ENCODE measurements around the gene MACF1.
"Not testable (repeated sequence)": the region's sequence is repeated elsewhere in the genome, so short reads cannot be mapped to it uniquely, and the experiment has no call there.

MACF1 gene, protein sequence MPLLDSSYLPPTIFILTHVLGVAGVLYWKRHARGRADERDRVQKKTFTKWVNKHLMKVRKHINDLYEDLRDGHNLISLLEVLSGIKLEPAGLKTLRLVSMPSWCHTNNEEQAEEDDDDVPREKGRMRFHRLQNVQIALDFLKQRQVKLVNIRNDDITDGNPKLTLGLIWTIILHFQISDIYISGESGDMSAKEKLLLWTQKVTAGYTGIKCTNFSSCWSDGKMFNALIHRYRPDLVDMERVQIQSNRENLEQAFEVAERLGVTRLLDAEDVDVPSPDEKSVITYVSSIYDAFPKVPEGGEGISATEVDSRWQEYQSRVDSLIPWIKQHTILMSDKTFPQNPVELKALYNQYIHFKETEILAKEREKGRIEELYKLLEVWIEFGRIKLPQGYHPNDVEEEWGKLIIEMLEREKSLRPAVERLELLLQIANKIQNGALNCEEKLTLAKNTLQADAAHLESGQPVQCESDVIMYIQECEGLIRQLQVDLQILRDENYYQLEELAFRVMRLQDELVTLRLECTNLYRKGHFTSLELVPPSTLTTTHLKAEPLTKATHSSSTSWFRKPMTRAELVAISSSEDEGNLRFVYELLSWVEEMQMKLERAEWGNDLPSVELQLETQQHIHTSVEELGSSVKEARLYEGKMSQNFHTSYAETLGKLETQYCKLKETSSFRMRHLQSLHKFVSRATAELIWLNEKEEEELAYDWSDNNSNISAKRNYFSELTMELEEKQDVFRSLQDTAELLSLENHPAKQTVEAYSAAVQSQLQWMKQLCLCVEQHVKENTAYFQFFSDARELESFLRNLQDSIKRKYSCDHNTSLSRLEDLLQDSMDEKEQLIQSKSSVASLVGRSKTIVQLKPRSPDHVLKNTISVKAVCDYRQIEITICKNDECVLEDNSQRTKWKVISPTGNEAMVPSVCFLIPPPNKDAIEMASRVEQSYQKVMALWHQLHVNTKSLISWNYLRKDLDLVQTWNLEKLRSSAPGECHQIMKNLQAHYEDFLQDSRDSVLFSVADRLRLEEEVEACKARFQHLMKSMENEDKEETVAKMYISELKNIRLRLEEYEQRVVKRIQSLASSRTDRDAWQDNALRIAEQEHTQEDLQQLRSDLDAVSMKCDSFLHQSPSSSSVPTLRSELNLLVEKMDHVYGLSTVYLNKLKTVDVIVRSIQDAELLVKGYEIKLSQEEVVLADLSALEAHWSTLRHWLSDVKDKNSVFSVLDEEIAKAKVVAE (N-terminal part only)

DNA sequence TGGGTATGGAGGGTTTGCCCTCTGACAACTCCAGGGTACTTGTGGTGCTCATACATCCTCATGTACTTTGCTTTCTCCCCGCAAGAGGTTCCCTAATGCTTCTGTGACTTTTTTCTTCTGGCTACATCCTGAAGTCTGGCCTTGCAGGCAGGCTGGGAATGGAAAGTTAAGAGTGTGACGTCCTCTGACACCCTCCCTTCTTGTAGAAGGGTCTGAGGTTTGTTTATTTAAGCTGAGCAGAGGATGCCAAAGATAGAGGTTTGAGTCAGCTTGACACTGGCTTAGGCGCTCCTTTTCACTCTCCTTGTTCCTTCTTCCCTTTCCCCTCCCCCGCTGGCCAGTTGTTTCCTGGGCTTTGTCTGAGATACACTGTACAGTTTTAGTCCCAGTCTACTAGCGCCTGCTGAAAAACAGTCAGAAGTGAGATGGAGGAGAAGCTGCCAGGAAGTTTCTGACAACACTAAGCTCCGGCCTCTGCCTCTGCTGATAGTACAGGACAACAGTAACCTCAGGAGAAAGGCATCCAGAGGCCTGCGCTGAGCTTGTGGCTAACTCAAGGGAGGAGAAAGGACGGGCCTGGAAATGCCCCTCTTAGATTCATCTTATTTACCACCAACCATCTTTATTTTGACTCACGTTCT lies at the start of gene MACF1:
Gene MACF1 (plus strand): TSS at position 255 of the 641 bp plus-strand sequence. CDS start 328 bp downstream, at position 583.
- peak; percentile 55 to 66 for DNase-seq

DNA sequence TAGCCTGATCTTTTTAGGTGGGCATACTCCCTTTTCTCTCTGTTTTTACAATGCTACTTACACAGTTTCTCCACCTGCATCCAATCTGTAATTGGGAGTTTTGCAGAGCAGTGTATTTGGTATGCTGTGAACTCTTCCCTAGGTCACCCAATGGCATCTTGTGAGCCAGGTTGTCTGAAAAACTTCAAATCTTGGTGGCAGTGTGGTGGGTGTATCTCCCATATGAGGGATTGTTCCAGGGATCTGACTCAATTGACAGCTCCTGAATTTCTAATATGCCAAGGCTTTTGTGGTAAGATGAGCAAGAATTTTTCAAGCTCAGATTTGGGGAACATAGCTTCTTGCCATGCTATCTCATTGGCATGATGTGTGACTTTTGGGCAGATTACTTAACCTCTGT lies 47.2 kb upstream of the MACF1 start:
- no peak for DNase-seq

DNA sequence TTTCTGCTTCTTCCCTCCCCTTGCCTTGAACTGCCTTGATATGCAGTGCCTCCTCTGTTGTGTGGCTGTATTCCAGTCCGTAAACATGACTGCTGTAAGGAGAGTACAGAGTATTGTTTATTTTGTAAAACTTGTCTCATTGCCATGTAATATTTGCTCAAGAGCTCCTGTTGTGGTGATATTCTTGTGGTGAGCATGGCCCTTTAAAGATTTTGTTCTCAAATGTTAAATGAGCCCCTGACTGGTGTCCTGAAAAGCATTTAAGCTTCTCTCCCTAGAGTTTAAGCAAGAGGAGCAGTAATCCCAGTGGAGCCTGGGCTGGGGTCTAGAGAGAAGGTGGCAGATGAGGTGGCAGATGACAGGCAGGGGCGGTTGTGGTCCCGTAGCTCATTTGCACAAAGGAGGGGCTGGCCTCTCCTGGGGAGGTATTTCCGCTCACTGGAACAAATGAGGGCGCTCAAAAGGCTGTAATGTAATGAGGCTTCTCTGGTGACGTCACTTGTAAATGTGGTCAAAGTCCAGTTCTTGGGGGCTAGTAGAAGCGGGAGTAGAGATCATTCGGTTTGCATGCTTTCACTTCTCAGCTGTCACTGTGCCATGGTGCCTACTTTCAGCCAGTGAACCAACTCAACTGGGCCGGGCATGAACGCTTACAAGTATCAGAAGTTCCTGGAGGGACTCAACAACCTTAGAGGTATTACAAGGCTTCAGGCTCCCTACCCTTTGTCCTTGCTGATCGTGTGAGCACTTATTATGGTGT lies 46.0 kb upstream of the MACF1 start:
- DNase-seq = no peak

DNA sequence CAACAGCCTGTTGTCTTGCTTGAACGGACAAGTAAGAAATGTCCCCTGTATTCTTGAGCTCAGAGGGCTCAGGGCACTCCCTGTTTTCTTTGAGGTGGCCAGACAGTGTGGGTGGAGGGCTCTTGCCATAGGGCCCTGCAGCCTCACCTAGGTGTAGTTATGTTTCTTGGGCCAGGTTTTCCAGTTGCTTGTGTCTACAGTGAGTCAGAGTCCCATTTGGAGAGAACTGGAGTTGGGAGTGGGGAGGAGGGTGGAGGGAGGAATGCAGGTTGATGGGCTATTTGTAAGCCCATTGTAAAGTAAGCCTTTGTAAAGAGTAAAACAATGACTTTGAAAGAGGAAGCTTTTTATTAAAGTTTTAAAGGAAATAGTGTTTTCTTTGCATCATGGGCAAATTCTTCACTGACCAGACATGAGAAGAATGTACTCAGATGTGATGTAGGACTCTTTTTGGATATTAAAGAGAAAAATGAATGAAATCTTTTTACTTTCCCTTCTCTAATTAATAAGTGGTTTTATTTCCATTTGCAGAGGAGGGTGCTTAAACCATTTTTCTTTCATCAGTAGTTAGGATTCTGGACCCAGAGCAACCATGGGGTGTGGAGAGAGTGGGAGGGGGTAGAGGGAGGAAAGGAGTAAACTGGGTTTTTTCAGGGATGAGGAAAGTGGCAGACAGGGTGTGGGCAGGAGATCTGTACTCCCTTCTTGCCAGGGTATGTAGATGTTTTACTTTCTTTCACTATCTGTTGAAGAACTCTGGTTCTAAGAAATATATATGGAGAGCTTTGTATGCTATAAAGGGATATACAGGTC lies 45.1 kb upstream of the MACF1 start:
- no peak for DNase-seq

DNA sequence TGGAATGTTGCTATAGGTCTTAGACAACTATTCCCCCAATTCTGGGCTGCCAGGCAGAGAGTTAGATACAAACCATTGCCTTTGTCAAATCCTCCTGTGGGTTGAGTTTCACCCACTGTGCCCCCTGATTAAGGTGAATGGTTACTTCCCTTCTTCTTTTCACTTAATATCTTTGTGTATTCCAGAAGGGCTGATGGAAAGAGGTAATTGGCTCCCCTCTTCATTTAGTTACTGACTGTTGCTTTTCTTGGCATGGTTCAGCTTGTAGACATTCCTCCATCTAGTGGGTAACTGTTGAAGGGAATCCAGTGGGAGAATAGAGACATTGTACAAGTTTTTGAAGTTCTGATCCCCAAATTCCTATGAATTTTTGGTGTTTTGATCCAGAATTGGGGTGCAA lies 43.8 kb upstream of the MACF1 start:
- no peak for DNase-seq

DNA sequence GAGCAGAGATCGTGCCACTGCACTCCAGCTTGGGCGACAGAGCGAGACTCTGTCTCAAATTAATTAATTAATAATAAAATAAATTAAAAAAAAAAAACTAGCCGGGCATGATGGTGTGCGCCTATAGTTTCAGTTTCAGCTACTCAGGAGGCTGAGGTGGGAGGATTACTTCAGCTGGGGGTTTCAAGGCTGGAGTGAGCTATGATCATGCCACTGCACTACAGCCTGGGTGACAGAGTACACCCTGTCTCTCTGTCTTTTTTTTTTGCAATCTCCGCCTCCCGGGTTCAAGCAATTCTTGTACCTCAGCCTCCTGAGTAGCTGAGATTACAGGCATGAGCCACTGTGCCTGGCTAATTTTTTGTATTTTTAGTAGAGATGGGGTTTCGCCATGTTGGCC lies 42.7 kb upstream of the MACF1 start:
- DNase-seq = not testable (repeated sequence)

DNA sequence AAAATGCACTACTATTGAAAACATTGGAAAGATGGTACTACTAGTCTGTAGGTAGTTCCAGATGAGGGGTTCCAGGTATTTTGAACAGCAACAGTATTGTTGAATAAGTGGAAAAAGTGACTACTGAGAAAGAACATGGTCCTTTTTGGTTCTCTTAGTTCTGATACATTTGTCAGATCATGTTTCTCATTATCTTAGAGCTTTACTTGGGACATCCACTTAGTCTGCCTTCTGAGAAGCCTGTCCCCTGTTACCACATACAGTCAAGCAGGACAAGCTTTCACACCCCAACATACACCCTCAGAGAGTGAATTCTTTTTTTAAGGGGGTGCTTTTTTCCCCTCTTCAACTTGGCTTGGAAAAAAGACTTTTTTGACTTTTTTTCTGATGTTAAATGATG lies 41.0 kb upstream of the MACF1 start:
- DNase-seq = no peak

DNA sequence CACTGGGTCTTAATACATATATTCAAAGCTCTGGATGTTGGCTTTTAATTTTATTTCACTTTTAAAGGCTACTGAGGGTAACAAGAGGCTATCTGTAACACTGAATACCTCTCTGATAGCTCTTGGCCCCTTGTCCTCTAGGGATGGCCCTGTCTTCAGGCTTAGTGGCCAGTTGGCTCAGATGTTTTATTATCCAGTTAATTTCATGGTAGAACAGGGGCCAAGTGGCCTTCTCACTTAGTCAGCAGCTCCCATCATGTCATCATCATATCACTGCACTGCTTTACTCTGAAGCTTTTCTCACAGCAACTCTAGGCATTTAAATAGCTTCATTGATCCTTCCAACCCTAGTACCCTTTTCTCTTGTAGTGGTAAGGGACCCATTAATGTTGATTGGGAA lies 40.2 kb upstream of the MACF1 start:
- no peak for DNase-seq

DNA sequence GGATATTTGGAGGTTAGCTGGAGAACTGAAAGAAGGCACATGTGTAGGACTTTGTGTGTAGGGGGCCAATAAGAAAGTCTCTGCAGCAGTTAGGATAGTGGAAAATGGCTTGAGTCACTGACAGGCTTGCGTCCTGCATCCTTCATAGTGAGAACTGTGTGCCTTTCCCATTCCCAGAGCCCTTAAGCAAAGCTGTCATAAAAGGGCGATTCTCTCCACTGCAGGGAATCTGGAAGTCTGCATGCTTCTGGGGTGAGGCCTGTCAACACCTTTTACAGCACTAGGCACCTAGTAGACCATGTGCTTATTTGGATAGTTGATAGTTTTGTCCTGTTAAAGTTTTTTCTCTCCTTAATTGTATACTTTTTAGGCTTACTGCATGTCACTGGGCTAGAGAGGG lies 39.4 kb upstream of the MACF1 start:
- no peak for DNase-seq

DNA sequence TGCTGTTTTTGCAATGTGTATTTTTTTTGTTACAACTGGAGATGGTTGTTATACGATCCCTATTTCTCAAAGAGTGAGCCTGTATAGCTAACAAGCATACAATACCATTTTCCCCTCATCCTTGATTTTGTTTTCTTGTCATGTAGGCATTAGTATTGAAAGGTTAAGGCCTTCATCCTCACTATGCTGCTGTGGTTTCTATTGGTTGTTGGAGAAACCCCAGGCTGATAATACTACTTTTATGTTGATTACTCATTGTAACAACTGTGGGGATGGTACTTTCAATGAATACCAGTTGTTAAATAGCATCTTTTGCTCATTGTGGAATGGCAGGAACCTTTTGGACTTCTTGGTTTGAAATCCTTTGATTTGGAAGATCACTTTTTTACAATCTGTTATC lies 39.0 kb upstream of the MACF1 start:
- DNase-seq = no peak

DNA sequence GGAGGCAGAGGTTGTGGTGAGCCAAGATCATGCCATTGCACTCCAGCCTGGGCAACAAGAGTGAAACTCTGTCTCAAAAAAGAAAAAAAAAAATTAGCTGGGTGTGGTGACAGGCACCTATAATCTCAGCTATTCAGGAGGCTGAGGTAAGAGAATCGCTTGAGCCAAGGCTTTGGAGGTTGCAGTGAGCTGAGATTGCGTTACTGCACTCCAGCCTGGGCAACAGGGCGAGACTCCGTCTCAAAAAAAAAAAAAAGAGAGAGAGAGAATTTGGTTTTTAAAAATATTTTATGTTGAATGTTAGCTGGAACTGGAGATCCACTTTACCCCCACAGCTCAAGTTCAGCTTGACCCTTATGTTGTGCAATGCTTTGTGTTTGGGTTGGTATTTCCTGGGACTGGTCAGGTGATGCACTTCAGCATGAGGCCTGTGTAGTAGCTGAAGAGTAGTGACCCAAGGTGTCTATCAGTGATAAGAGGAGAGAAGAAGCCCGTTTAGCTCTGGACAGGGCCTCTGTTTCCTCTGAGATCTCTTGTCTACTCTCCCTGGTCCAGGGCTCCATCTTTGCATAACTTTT lies 36.8 kb upstream of the MACF1 start:
- no peak for DNase-seq

DNA sequence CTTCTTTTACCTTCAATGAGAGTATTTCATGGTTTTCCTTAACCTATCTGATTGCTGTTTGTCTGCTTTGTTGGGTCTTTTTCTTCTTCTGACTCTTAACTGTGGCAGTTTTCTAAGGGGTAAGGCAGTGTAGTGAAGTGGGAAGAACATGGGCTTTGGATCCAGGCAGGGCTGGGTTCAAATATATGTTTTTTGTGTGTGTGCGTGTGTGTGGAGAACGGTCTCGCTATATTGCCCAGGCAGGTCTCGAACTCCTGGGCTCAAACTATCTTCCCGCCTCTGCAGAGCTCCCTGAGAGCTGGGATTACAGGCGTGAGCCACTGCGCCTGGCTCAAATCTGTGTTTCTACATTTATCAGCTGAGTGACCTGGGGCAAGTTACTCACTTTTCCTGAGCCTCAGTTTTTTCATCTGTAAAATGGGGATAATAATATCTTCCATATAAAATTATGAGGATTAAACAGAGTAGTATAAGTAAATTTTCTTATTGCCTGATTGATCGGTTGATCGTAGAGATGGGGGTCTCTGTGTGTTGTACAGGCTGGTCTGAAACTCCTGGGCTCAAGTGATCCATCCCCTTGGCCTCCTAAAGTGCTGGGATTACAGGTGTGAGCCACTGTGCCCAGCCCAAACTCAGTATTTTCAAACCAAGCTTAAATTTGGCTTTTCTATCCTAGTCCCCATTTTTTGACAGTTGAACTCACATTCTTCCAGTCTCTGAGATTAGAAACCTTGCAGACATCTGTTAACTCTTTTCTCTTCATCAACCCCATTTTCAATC lies 36.0 kb upstream of the MACF1 start:
- DNase-seq = no peak

DNA sequence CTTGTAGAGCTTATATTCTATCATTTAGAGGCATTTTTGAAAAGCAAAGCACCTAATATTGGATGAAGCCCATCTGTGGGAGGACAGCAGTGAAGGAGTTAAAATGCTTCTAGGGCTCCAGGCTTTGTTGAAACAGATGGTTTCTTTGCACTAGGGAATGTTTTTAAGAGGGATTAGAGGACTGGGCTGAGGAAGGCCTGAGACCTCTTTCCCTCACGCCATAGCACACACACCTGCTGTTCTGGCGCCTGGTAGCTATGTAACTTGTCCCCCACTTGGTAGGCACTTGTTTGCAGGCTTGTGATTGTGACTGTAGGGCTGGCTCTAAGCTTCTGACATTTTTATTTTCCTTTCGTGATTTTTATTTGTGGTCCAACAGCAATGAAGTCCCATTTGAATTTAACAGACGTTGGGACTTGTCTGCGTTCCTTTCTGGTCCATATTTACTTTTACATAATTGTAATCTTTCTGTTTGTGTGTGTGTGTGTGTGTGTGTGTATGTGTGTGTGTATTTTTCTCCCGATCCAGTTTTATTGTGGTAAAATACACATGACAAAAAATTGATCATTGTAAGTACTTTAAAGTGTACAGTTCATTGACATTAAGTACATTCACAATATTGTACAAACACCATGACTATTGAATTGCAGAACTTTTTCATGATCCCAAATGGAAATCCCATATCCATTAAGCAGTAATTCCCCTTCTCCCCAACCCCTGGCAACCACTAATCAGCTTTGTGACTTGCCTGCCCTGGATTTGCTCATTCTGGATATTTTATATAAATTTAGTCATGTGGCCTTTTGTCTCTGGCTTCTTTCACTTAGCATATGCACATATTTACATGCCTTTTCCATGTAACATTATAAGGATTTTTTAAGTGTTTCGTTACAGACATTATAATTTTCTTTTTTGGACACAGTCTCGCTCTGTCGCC lies 33.5 kb upstream of the MACF1 start:
- DNase-seq = no peak

DNA sequence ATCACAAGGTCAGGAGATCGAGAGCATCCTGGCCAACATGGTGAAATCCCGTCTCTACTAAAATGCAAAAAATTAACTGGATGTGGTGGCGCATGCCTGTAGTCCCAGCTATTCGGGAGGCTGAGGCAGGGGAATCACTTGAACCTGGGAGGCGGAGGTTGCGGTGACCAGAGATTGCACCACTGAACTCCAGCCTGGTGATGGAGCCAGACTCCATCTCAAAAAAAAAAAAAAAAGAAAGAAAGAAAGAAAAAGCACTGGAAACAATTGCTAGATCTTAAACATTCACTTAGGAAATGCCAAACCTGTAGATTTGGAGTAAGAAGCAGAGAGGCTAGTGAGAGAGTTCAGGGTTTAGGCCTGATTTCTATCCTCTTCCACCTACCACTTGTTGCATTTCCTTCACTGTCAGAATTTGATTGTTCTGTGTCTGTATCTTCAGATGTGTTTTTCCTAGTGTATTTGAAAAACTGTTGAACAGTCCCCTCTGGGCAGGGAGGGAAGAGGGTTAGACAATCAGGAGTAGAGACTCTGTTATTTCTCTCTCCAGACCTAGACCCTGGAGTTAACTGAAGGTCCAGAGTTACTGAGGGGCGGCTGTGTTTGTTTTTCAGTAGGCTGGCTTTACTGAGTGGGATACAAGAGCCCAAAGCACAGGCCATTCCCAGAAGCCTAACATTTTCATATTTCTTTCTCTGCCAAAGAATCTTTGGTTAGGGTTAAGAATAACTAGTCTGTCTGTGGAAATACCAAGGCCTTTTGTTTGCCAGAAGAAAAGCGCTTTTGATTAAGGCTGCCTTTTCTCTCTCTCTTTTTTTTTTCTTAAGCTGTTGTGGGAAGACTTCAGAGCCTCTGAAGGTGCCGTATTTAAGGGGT lies 31.1 kb upstream of the MACF1 start:
- no peak for DNase-seq

DNA sequence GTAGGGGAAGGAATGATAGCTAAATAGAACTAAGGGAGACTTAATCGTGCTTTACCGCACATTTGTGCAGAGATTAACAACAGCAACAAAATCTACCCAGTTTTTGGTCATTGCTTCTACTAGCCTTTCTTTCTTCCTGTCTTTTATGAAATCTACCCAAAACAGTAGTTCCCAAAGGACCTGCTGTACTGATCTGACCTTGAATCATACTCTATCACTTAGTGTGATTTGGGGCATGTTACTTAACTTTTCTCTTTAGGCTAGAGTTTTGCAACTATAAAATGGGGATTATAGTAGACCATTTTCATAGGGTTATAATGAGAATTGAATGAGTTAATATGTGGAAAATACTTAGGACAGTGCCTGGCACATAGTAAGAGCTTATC lies 30.5 kb upstream of the MACF1 start:
- DNase-seq = no peak

DNA sequence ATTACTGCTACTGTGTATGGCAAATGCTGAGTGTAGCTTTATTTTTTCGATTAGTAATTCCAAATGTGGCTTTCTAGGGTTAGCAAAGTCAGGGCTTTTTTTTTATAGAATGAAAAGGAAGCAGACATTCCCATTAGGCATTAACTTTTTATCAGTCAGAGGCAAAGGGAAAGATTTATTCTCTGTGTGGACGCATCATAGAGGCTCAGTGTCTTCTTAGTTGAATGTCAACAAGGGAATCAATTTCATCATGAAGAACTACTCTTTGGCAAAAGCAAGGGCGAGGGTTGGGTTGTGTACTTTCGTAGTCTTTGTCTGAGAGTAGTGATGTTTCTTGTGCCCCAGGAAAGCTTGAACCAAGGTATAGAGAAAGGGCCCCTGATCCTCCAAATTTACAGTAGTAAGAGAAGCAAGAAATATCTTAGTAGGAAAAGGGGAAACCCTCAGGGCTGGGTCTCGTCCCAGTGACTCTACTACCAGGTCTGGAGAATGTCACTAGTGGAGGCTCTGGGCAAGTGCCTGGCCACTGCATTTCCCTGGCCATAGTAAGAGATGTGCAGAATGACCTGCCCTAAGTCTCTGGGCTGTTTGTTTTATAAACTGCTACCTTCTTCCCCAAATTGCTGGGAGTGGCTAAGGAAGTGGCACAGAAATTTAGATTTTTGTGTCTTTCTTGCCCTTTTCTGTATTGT lies 30.0 kb upstream of the MACF1 start:
- DNase-seq = no peak

DNA sequence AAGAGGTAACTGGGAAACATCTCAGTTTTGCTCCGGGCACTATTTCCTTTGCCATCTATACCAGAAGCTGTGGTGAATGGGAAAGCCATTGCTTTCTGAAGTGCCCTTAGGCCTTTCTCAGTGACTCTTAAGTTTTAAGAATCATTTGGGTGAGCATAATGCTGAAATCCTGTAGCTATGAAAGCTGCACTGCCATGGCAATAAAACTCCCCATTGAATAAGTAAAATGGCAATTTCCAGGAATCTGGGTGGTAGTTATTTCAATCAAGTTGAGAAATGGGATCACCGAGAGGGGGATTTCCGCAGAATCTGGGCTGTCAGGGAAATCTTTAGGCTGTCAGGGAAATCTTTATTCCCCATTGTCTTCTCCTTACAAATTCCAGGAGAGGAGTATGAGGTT lies 26.8 kb upstream of the MACF1 start:
- DNase-seq = no peak

Data from activated CD4-positive, alpha-beta T cell treated with anti-CD3 and anti-CD28 coated beads, Interleukin-2, amount 50 U/mL, for 48 hours (primary cell).